NCI-H2081 treated with DMSO at 0.1 percent for 48 hours (cell line): ENCODE measurements around the gene H1-8.
A peak's percentile ranks its signal among the peaks of the same experiment; 100 is the strongest.
"Not testable (repeated sequence)": the region's sequence is repeated elsewhere in the genome, so short reads cannot be mapped to it uniquely, and the experiment has no call there.

ENCODE experiments used
- DNase-seq: peaks from one replicate; lab custom pipeline; 2025; lab: John Stamatoyannopoulos, UW

The H1-8 gene

GRCh38 chr3:129543156-129543790 lies at the start of gene H1-8:
TSS of gene H1-8 (plus strand) at chr3:129543175. CDS start at chr3:129543219, 44 bp downstream.
- no peak for DNase-seq

- DNase-seq = no peak
These were observed 49.8 kb upstream of the H1-8 start for GRCh38 chr3:129493206-129493605.

- DNase-seq = not testable (repeated sequence)
These were observed 48.5 kb upstream of the H1-8 start for GRCh38 chr3:129494499-129494898.

GRCh38 chr3:129495006-129495639 lies 47.9 kb upstream of the H1-8 start:
- not testable (repeated sequence) for DNase-seq

- not testable (repeated sequence) for DNase-seq
These were observed 45.1 kb upstream of the H1-8 start for GRCh38 chr3:129497876-129498275.

GRCh38 chr3:129498603-129499488 lies 44.1 kb upstream of the H1-8 start:
- not testable (repeated sequence) for DNase-seq

- not testable (repeated sequence) for DNase-seq
These were observed 43.2 kb upstream of the H1-8 start for GRCh38 chr3:129499604-129500333.

GRCh38 chr3:129500334-129500658 lies 42.7 kb upstream of the H1-8 start:
- DNase-seq = no peak

- DNase-seq = no peak
These were observed 41.3 kb upstream of the H1-8 start for GRCh38 chr3:129501630-129502029.

GRCh38 chr3:129502641-129503408 lies 40.1 kb upstream of the H1-8 start:
- DNase-seq = peak; percentile 92

GRCh38 chr3:129503471-129504291 lies 39.3 kb upstream of the H1-8 start:
- peak; percentile 92 for DNase-seq

- no peak for DNase-seq
These were observed 38.4 kb upstream of the H1-8 start for GRCh38 chr3:129504471-129505100.

- DNase-seq = no peak
These were observed 37.6 kb upstream of the H1-8 start for GRCh38 chr3:129505341-129505740.

GRCh38 chr3:129506231-129506742 lies 36.7 kb upstream of the H1-8 start:
- DNase-seq = peak; percentile 98

GRCh38 chr3:129507181-129507831 lies 35.7 kb upstream of the H1-8 start:
- peak; percentile 34 for DNase-seq

GRCh38 chr3:129512595-129512994 lies 30.4 kb upstream of the H1-8 start:
- DNase-seq = no peak

- DNase-seq = no peak
These were observed 29.3 kb upstream of the H1-8 start for GRCh38 chr3:129513705-129514104.

GRCh38 chr3:129514110-129514509 lies 28.9 kb upstream of the H1-8 start:
- DNase-seq = no peak

- no peak for DNase-seq
These were observed 28.4 kb upstream of the H1-8 start for GRCh38 chr3:129514563-129514962.
